DMS79 (cell line): ENCODE results near the gene DNAH1.

Experiments
- DNase-seq: peaks from one replicate; lab custom pipeline; 2025; lab: John Stamatoyannopoulos, UW

DNAH1 gene

GRCh38 chr3:52404391-52404790 lies 88.3 kb downstream of the DNAH1 start:
- DNase-seq: no peak

GRCh38 chr3:52405066-52405465 lies 88.9 kb downstream of the DNAH1 start:
- no peak for DNase-seq

DNA sequence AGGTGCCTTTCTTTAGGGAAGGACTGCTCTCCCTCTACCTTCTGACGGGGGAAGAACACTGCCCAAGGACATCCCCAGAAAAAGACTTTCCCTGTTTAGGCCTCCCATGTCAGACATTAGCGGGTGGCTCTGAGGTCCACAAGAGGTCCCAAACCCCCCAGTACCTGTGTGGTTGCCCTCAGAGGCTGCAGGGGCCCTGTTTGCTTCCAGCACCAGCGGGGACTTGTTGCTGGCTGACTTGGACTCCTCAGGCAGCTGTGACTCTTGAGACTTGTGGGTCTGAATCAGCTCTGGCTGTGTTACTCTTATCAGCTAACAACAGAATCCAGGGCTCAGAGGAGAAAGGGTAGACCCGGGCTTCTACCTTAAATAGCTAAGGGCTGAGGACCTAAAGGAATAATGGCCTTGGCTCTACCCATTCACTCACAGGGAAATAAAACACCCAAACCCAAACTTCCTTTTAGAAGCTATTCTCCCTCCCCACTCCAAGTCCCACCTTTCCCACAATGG lies 89.5 kb downstream of the DNAH1 start:
- DNase-seq: no peak

DNA sequence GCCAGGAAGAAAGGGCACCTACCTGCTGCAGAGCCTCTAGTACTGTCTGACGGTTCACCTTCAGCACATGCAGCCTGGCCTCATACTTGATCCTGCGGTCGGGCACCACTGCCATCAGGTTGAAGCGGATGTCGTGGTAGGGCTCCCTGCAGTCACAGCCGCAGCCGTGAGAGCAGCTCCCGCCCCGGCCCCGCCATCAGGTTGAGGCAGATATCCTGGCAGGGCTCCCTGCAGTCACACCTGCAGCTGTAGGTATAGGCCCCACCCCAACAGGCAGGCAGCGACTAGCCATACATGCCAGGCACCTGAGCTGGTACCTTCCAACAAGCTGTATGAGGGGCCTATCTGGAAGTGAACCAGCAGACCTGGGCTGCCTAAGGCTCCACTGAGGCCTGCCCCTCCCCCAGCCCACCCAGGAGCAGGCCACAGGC lies 90.1 kb downstream of the DNAH1 start:
- no peak for DNase-seq

DNA sequence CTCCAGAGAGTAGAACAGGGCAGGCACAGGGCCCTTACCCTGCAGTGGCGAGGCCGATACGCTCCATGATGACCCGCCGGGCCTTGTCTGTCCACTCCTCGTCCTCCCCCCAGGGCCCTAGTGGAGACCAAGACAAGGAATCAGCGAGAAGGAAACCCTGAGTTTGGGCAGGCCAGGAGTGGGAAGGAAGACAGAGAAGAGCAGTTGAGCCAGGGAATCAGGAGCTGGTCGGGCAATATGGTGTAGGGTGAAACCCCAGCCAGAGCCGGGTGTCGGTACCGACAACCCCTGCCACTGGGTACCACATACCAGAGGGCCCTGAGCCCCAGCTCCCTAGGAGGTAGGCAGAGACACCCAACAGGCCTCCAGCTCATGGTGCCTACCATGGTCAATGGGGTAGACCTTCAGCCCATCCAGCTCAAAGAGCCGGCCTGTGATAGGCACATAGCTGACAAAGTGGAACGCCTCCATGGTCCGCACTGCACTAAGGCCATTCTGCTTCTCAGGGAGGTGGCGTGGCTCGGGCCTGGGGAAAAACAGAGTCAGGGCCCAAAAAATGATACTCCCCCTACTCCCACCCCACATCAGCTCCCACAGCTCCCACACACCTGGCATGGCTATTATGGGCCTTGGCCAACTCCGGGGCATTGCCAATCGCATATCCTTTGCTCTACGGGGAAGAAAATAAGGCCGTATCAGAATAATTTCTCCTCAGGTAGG lies 90.8 kb downstream of the DNAH1 start:
- DNase-seq: no peak

DNA sequence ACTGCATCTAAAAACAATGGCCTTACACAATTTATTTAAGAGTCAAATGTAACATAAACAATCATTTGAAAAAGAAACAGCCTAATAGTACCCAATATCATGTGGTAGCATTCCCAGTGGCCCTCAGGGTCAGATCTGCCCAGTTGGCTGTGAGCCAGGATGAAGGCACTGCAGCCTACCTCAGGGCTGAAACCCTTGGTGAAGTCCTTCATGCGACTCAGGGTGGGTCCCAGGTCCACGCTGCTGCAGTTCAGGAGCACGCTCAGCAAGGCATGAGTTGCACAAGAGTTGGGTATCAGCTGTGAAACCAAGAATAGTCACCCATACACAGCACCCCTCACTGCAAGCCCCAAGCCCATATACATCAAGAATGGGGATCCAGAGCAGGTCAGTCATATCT lies 91.7 kb downstream of the DNAH1 start:
- DNase-seq: no peak

GRCh38 chr3:52408466-52408865 lies 92.3 kb downstream of the DNAH1 start:
- DNase-seq: no peak

DNA sequence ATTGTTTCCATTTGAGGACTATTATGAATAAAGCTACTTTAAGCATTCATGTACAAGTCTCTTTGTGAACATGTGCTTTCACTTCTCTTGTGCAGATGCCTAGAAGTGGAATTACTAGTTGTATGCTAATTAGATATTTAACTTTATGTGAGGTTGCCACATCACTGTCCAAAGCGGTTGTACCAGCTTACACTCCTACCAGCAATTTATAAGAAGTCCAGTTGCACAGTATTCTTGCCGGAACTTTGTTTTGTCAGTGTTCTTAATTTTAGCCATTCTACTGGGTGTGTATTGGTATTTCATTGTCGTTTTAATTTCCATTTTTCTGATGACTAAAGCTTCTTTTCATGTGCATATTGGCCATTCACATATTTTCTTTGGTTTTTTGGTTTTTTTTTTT lies 99.7 kb downstream of the DNAH1 start:
- DNase-seq: no peak

- DNase-seq: no peak
Observed at GRCh38 chr3:52420388-52420787, 104.3 kb downstream of the DNAH1 start.

DNA sequence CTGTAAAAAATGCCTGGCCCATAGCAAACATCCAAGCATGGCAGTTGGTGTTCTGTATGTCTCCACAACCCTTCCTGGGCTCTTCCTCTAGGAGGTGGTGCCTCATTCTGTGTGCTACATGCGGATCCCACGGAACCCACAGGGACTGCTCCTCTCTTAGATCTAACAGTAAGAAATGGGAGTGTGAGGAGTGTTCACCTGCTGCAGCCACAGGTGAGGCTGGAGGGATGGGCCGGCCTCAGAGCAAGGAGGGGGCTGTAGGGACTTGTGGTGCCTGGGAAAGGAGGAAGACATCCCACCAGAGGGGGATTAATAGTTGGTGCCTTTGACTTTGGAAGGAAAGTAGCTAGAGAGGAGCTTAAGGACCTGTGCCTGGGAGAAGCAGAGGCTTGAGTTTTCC lies 106.5 kb downstream of the DNAH1 start:
- DNase-seq: no peak

- no peak for DNase-seq
Observed at GRCh38 chr3:52423173-52423572, 107.1 kb downstream of the DNAH1 start.

DNA sequence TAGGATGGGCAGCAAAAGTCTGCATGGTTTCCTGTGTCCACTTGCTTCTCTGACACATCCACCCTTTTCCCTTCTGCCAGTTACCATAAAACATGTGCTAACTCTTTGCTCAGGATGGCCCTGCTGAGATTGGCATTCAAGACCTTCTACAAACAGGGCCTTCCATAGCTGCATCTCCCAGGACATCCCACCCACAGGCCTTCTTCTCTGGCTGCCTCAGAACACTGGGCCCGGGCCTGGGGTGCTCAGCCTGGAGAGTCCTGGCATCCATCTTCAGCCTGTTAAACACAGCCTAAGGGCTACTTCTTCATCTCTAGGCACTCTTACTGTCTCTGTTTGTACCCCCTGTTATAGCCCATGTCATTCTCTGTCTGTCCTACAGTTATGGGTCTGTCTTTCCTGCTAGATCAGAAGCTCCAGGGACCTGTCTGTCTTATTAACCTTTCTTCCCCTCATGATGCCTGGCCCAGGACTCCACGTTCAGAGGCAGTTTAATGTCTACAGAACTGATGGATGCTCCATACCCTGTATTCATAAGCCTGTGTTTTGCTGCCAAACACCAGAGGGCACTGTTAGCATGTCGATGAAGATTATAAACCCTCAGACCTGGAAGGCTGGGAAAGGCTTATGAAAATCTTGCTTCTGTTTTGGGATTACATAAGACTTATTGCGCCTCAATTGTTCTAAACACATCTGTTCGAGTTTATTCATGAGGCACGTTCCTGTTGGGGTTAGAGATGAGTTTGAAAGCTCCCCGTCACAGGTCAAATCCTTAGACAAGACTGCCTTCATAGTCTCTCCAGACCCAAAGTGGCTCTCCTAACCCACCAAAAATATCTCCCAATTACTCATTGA lies 112.3 kb downstream of the DNAH1 start:
- DNase-seq: no peak

- no peak for DNase-seq
Observed at GRCh38 chr3:52429031-52429430, 112.9 kb downstream of the DNAH1 start.

- DNase-seq: no peak
Observed at GRCh38 chr3:52429779-52430415, 113.8 kb downstream of the DNAH1 start.

- no peak for DNase-seq
Observed at GRCh38 chr3:52430416-52430810, 114.3 kb downstream of the DNAH1 start.

DNA sequence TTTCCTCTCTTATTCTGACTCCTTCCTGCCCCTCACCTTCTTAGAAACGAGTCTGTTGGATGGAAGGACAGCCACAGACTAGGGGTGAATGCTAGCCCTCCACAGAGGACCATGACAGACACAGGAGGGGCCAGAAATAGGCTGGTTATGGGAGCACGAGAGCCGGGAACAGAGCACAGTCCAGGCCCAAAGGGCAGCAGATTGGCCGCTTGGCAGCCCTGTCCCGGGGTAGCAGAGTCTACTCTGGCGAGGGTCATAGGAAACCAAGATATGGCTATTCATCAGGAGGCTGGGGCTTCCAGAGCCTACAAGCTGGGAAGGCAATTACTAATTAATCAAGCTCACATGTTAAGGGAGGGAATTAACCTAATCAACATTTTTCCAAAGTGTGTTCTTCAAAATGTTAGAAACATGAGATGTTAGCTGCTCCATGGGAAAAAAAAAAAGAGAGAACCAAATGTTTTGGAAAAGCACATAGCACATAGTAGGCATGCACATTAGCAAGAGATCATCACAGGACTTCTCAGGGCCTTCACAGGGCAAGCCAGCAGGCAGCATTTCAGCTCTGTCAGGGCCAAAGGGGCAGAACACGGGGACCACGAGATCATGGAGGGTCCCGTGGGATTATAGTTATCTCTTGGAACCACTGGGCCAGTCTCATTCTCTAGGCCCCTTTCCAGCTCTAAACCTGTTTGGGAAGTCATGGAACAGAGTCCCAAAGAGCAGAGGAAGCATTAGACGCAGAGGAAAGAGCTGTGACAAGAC lies 115.5 kb downstream of the DNAH1 start:
- DNase-seq: no peak

DNA sequence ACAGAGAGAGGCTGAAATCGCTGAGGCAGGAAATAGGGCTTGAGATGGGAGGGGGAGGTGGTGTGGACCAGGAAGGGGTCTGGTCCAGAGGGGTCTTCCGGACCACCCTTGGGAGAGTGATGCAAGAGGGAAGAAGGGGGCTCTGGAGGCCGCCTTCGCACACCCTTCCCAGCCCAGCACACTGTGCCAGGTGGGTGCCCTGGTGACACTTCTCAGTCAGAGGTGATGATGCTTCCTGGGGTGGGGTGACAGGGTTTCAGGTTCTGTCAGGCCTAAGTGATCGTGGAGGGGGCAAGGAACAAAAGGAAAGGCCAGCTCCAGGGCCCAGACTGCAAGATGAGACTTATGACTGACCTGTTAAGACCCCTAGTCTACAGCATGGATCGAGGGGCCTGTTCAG lies 116.1 kb downstream of the DNAH1 start:
- DNase-seq: no peak

- no peak for DNase-seq
Observed at GRCh38 chr3:52432691-52433141, 116.6 kb downstream of the DNAH1 start.

GRCh38 chr3:52433328-52433995 lies 117.3 kb downstream of the DNAH1 start:
- no peak for DNase-seq

DNA sequence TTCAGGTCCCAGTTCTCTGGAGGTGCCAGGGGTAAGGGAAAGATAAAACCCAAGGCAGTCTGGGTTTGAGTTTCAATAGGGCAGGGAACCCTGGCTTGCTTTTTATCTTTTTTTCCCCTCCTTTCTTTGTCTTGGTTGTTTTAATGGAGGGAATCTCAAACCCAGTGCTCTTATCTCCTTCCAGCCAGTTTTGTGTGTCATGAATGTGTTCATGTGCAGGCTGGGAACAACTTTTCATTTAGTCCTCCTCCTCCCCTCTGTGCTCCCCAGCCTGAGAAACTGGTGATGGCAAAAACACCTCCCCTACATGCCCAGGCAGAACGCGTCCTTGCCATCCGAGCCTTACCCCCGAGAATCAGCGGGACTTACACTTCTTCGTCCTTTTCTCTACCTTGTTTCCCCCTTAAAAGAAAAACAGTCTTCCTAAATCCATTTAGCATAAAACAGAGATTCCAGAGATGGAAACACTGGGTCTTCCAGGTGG lies 117.9 kb downstream of the DNAH1 start:
- DNase-seq: no peak

DNA sequence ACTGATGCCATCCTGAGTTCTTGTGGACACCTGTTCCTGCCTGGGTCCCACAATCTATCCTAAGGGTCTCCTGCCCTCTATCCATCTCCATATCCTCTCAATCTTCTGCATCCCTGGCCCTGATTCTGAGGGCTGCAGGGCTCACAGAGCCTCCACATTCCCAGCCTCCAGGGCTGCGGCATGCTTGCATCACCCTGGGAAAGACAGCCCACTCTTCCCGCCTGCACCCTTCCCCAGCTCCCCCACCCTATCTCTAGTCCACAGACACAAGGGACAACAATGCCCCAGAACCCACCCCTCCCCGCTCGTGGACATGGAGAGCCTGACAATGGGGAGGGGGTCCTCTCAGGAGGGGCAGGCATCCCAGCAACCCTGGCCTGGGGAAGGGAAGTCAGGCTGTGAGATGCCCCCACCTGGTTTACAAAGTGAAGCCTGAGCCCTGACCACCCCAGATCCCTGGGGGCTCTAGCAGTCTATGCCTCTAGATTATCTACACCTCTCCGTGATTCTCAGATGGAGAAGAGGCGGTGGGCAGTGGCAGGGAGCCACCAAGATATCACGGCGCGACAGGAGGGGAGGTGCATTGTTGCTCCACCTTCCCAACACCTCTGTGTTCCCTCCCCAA lies 118.5 kb downstream of the DNAH1 start:
- DNase-seq: no peak
